Stimulated activated CD4-positive, alpha-beta T cell treated with anti-CD3 and anti-CD28 coated beads, Interleukin-4, amount 100 ng/mL, for 1 hour (primary cell): ENCODE data around the gene GSTP1.
"Not testable (repeated sequence)": the region's sequence is repeated elsewhere in the genome, so short reads cannot be mapped to it uniquely, and the experiment has no call there.

Source experiments
- DNase-seq: peaks from one replicate; pipeline ENCODE4 v3.0.0-alpha.2; 2020

The GSTP1 gene

GRCh38 chr11:67599149-67599548 is 15.5 kb downstream of the GSTP1 start:
- no peak for DNase-seq

GRCh38 chr11:67600324-67601029 is 16.9 kb downstream of the GSTP1 start:
- DNase-seq: no peak

- no peak for DNase-seq
Observed at GRCh38 chr11:67601098-67601497, 17.5 kb downstream of the GSTP1 start.

- not testable (repeated sequence) for DNase-seq
Observed at GRCh38 chr11:67604119-67604518, 20.5 kb downstream of the GSTP1 start.

- DNase-seq: no peak
Observed at GRCh38 chr11:67604815-67605214, 21.2 kb downstream of the GSTP1 start.

- no peak for DNase-seq
Observed at GRCh38 chr11:67605231-67606011, 21.8 kb downstream of the GSTP1 start.

- DNase-seq: no peak
Observed at GRCh38 chr11:67606093-67606491, 22.5 kb downstream of the GSTP1 start.

- DNase-seq: peak; percentile 98
Observed at GRCh38 chr11:67606492-67607295, 23.1 kb downstream of the GSTP1 start, which contains the start of gene NDUFV1. NDUFV1 (plus strand) TSS chr11:67606936; CDS start chr11:67607005, 69 bp downstream.

- no peak for DNase-seq
Observed at GRCh38 chr11:67607507-67607906, 23.9 kb downstream of the GSTP1 start.

- no peak for DNase-seq
Observed at GRCh38 chr11:67608486-67608885, 24.9 kb downstream of the GSTP1 start.

- DNase-seq: no peak
Observed at GRCh38 chr11:67609316-67609715, 25.7 kb downstream of the GSTP1 start.

- DNase-seq: no peak
Observed at GRCh38 chr11:67610302-67610868, 26.8 kb downstream of the GSTP1 start.

GRCh38 chr11:67611165-67611564 is 27.6 kb downstream of the GSTP1 start:
- DNase-seq: no peak

- no peak for DNase-seq
Observed at GRCh38 chr11:67611704-67612587, 28.3 kb downstream of the GSTP1 start.

GRCh38 chr11:67612751-67613150 is 29.1 kb downstream of the GSTP1 start:
- no peak for DNase-seq

- DNase-seq: no peak
Observed at GRCh38 chr11:67613313-67613959, 29.8 kb downstream of the GSTP1 start.

- peak; percentile 78 for DNase-seq
Observed at GRCh38 chr11:67613960-67614715, 30.5 kb downstream of the GSTP1 start.

GRCh38 chr11:67614730-67615714 is 31.4 kb downstream of the GSTP1 start:
- DNase-seq: peak; percentile 62

GRCh38 chr11:67615728-67616430 is 32.3 kb downstream of the GSTP1 start:
- no peak for DNase-seq
